ENCODE measurements around the gene MITF.

MITF gene, protein sequence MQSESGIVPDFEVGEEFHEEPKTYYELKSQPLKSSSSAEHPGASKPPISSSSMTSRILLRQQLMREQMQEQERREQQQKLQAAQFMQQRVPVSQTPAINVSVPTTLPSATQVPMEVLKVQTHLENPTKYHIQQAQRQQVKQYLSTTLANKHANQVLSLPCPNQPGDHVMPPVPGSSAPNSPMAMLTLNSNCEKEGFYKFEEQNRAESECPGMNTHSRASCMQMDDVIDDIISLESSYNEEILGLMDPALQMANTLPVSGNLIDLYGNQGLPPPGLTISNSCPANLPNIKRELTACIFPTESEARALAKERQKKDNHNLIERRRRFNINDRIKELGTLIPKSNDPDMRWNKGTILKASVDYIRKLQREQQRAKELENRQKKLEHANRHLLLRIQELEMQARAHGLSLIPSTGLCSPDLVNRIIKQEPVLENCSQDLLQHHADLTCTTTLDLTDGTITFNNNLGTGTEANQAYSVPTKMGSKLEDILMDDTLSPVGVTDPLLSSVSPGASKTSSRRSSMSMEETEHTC
- total RNA-seq: 0 reads per million in 3 donors

DNA sequence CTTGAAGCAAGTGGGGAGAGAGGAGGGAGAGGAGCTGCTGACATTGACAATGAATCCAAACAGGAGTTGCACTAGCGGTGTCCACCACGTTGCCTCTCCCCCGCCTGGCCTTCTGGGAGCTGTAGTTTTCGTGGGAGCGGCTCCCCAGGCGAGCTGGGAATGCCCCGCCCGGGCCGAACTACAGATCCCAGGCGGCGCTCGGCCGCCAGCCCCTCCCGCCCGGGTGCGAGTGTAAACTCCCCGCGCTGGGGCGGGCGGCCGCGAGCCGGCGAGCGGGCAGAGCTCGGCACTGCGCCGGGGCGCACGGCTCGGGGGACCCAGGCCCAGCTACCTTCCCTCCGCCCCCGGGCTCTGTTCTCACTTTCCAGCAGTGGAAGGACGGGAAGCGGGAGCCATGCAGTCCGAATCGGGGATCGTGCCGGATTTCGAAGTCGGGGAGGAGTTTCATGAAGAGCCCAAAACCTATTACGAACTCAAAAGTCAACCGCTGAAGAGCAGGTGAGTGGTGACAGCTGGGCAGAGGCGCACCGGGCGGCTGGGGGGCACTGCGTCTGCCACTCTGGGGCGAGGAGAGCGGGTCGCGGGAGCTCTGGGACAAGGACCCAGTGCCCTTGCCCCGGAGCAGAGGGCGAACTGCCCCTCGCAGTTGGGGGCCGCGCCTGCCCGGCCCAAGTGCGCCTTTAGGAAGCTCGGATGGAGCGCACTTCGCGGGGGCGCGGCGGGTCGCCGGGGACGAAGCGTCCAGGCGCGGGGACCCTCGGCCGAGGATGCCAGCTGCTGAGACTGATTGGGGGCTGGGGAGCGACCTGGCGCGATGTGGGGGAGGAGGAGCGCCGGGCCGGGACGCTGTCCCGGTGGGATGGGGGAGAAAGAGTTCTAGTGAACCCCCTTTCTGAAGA is at the start of gene MITF:
MITF (plus strand) TSS at position 261 of the 899 bp plus-strand sequence; CDS start at position 395, 134 bp downstream.
- no peaks in the 10 kb centered on the region for H3K36me3 ChIP-seq (ENCODE audit: control insufficient read depth, insufficient read depth, low read length)
- no peak within 1 kb of the TSS for H3K4me3 ChIP-seq (ENCODE audit: insufficient read depth, low read depth, low read length, poor library complexity, severe bottlenecking)
- no peak for DNase-seq
- no peaks in the 10 kb centered on the region for H3K4me1 ChIP-seq (ENCODE audit: control insufficient read depth, insufficient read depth, low read length, poor library complexity, severe bottlenecking)
- H3K27ac ChIP-seq (ENCODE audit: insufficient read depth, low read length, poor library complexity, severe bottlenecking): no peak within 1 kb of the TSS
- peaks cover 4% of the 10 kb centered on the region for H3K27me3 ChIP-seq (replicated peaks; ENCODE audit: control insufficient read depth, insufficient read depth, low read length, poor library complexity, severe bottlenecking)
- H3K9me3 ChIP-seq (ENCODE audit: control insufficient read depth, low read length): no peaks in the 10 kb centered on the region

DNA sequence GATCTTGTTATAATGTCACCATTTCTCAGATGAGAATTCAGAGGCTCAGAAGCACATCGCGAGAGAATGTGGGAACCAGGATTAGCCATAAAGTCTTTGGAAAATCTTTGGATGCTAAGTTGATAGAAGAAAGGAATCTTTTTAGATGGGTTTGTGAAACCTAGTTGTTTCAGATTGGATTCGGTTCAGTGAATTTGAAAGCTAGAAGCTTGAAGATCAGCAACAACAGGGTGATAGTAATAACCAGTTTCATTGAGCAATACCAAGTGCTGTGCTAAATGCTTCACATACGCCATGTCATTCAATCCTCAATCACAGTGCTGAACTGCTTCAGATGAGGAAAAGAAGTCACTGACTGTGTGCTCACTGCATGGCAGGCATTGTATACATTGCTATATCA is 47.4 kb upstream of the MITF start:
- Histone ChIP-seq H3K27me3 (replicated peaks; ENCODE audit: control insufficient read depth, insufficient read depth, low read length, poor library complexity, severe bottlenecking) (no peaks in the 10 kb centered on the region), H3K4me1 (ENCODE audit: control insufficient read depth, insufficient read depth, low read length, poor library complexity, severe bottlenecking) (no peaks in the 10 kb centered on the region), H3K27ac (ENCODE audit: insufficient read depth, low read length, poor library complexity, severe bottlenecking) (no peak overlapping the region), H3K9me3 (ENCODE audit: control insufficient read depth, low read length) (no peaks in the 10 kb centered on the region), H3K4me3 (ENCODE audit: insufficient read depth, low read depth, low read length, poor library complexity, severe bottlenecking) (no peak overlapping the region), H3K36me3 (ENCODE audit: control insufficient read depth, insufficient read depth, low read length) (no peaks in the 10 kb centered on the region)
- no peak for DNase-seq

DNA sequence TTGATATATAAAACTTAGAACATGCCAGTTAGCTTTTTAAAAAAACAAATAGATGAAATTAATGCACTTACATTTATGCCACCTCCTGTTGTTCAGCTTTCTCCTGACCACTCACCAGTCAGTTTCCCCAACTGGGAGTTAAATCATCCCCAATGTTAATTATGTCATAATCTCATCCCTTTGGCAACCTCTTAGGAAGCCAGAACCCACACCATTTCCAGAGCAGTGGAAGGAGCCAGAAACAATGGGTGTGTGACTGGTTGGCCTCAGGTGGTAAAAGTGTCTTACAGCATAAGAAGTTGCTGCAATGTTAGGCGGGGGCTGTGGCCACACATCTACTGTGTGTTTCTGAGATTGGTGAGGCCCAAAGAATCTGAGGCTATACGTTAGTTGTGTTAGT is 46.5 kb upstream of the MITF start:
- DNase-seq: no peak
- H3K36me3 ChIP-seq (ENCODE audit: control insufficient read depth, insufficient read depth, low read length): no peaks in the 10 kb centered on the region
- no peak overlapping the region for H3K27ac ChIP-seq (ENCODE audit: insufficient read depth, low read length, poor library complexity, severe bottlenecking)
- H3K4me3 ChIP-seq (ENCODE audit: insufficient read depth, low read depth, low read length, poor library complexity, severe bottlenecking): no peak overlapping the region
- H3K27me3 ChIP-seq (replicated peaks; ENCODE audit: control insufficient read depth, insufficient read depth, low read length, poor library complexity, severe bottlenecking): no peaks in the 10 kb centered on the region
- no peaks in the 10 kb centered on the region for H3K4me1 ChIP-seq (ENCODE audit: control insufficient read depth, insufficient read depth, low read length, poor library complexity, severe bottlenecking)
- no peaks in the 10 kb centered on the region for H3K9me3 ChIP-seq (ENCODE audit: control insufficient read depth, low read length)

DNA sequence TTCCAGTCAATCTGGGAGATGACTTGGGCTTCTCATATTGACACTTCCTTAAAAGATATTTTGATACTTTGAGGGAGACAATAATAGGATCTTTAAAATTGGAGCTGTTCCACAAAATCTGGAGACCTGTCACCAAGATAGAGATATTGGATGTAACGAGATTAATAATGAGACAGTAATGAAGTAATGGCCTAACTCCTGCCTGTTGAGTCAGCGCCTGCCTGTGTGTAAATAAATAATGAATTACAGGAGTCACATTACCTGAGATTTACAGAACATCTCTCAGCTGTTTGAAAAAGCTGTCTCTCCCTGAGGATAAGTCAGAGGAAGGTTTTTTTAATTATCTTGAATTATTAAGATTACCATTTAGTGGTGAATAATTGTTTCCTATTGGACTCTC is 43.8 kb upstream of the MITF start:
- Histone ChIP-seq H3K27me3 (replicated peaks; ENCODE audit: control insufficient read depth, insufficient read depth, low read length, poor library complexity, severe bottlenecking) (no peaks in the 10 kb centered on the region), H3K27ac (ENCODE audit: insufficient read depth, low read length, poor library complexity, severe bottlenecking) (no peak overlapping the region), H3K4me1 (ENCODE audit: control insufficient read depth, insufficient read depth, low read length, poor library complexity, severe bottlenecking) (no peaks in the 10 kb centered on the region), H3K36me3 (ENCODE audit: control insufficient read depth, insufficient read depth, low read length) (no peaks in the 10 kb centered on the region), H3K4me3 (ENCODE audit: insufficient read depth, low read depth, low read length, poor library complexity, severe bottlenecking) (no peak overlapping the region), H3K9me3 (ENCODE audit: control insufficient read depth, low read length) (no peaks in the 10 kb centered on the region)
- no peak for DNase-seq

DNA sequence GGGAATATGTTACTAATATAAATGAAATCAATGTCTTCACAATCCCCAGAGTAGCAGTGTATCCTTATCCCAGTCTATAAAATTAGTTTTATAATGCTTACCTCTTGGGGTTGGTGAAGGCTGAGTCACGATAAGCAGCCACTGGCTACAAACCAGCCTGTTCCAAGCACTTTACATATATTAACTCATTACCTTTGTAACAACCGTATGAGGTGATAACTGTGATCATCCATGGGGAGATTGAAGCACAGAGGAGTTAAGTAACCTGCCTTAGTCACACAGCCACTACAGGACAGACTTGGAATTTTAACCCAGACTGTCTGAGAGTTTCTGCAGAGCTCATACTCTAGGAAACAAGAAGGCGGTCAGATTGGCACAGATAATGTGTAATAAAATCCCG is 43.3 kb upstream of the MITF start:
- no peak for DNase-seq
- Histone ChIP-seq H3K9me3 (ENCODE audit: control insufficient read depth, low read length) (no peaks in the 10 kb centered on the region), H3K36me3 (ENCODE audit: control insufficient read depth, insufficient read depth, low read length) (no peaks in the 10 kb centered on the region), H3K4me1 (ENCODE audit: control insufficient read depth, insufficient read depth, low read length, poor library complexity, severe bottlenecking) (no peaks in the 10 kb centered on the region), H3K4me3 (ENCODE audit: insufficient read depth, low read depth, low read length, poor library complexity, severe bottlenecking) (no peak overlapping the region), H3K27me3 (replicated peaks; ENCODE audit: control insufficient read depth, insufficient read depth, low read length, poor library complexity, severe bottlenecking) (no peaks in the 10 kb centered on the region), H3K27ac (ENCODE audit: insufficient read depth, low read length, poor library complexity, severe bottlenecking) (no peak overlapping the region)

DNA sequence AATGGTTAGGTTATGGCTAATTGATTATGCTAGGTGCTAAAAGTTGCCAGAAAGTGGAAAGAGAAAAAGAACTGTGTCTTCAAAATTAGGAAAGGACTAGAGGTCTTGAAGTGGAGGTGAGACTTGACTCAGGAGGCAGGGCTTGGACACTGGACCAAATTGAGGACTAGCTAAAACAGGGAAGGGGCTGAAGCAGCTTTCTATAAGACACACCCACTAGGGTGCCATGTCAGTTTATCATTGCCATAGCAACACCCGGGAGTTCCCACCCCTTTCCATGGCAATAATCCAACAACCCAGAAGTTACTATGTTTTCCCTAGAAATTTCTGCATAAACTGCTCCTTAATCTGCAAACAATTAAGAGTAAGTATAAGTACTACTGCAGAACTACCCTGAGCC is 42.9 kb upstream of the MITF start:
- Histone ChIP-seq H3K27me3 (replicated peaks; ENCODE audit: control insufficient read depth, insufficient read depth, low read length, poor library complexity, severe bottlenecking) (no peaks in the 10 kb centered on the region), H3K36me3 (ENCODE audit: control insufficient read depth, insufficient read depth, low read length) (no peaks in the 10 kb centered on the region), H3K9me3 (ENCODE audit: control insufficient read depth, low read length) (no peaks in the 10 kb centered on the region), H3K4me3 (ENCODE audit: insufficient read depth, low read depth, low read length, poor library complexity, severe bottlenecking) (no peak overlapping the region), H3K4me1 (ENCODE audit: control insufficient read depth, insufficient read depth, low read length, poor library complexity, severe bottlenecking) (no peaks in the 10 kb centered on the region), H3K27ac (ENCODE audit: insufficient read depth, low read length, poor library complexity, severe bottlenecking) (no peak overlapping the region)
- no peak for DNase-seq

DNA sequence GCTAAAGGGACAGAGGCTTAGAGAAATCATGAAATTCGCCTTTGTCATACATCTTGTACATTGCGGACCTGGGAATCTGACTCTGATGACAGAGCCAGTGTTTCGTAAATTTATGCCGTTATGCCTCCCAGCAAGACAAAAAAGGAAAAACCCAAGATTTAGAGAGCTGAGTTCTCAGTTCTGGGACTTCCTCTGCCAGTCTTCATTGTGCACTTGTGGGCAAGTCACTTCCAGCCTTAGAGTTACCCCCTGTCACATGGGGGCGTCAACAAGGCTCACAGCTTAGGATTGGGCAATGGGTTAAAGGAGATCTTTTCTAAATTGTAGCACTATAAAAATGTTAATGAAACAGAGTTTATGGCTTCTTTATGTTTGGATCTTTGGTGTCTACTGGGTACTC is 41.9 kb upstream of the MITF start:
- Histone ChIP-seq H3K4me3 (ENCODE audit: insufficient read depth, low read depth, low read length, poor library complexity, severe bottlenecking) (no peak overlapping the region), H3K27me3 (replicated peaks; ENCODE audit: control insufficient read depth, insufficient read depth, low read length, poor library complexity, severe bottlenecking) (no peaks in the 10 kb centered on the region), H3K9me3 (ENCODE audit: control insufficient read depth, low read length) (no peaks in the 10 kb centered on the region), H3K4me1 (ENCODE audit: control insufficient read depth, insufficient read depth, low read length, poor library complexity, severe bottlenecking) (no peaks in the 10 kb centered on the region), H3K27ac (ENCODE audit: insufficient read depth, low read length, poor library complexity, severe bottlenecking) (no peak overlapping the region), H3K36me3 (ENCODE audit: control insufficient read depth, insufficient read depth, low read length) (no peaks in the 10 kb centered on the region)
- DNase-seq: no peak

DNA sequence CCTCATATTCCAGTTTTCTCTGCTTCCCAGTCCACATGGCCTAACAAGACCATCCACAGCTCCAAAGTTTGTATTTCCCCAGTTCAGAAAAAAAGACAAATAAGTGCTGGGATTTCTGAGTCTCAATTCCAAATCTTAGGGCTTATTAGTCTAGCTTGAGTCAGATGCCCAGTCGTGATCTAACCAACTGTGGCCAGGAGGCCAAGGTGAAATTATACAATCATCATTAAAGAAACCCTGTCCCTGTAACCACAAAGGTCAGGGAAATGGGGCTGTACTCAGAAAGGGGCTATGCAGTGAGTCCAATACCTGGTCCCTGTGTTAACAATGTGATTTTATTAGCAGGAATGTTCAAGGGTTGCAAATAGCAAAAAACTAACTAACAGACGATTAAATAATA is 40.5 kb upstream of the MITF start:
- H3K9me3 ChIP-seq (ENCODE audit: control insufficient read depth, low read length): no peaks in the 10 kb centered on the region
- no peak overlapping the region for H3K4me3 ChIP-seq (ENCODE audit: insufficient read depth, low read depth, low read length, poor library complexity, severe bottlenecking)
- no peak for DNase-seq
- H3K36me3 ChIP-seq (ENCODE audit: control insufficient read depth, insufficient read depth, low read length): no peaks in the 10 kb centered on the region
- no peaks in the 10 kb centered on the region for H3K27me3 ChIP-seq (replicated peaks; ENCODE audit: control insufficient read depth, insufficient read depth, low read length, poor library complexity, severe bottlenecking)
- H3K4me1 ChIP-seq (ENCODE audit: control insufficient read depth, insufficient read depth, low read length, poor library complexity, severe bottlenecking): no peaks in the 10 kb centered on the region
- H3K27ac ChIP-seq (ENCODE audit: insufficient read depth, low read length, poor library complexity, severe bottlenecking): no peak overlapping the region

DNA sequence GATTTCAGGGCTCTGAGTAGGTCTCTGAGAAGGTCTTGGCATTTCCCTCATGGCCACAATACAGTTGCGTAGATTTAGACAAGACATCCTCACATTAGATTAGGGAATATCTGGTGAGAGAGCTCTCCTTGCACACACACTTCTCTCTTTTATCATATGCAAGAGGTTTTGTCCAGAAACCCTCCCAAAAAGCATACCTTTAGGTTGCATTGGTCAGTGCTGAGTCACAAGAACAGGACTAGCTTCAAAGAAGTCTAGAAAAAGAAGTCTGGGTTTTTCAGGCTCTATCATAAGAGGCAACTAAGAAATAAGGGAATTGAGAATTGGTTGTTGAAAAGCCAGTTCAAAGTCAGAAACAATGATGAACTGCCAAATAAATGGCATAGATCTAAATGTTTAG is 40.1 kb upstream of the MITF start:
- Histone ChIP-seq H3K9me3 (ENCODE audit: control insufficient read depth, low read length) (no peaks in the 10 kb centered on the region), H3K36me3 (ENCODE audit: control insufficient read depth, insufficient read depth, low read length) (no peaks in the 10 kb centered on the region), H3K4me1 (ENCODE audit: control insufficient read depth, insufficient read depth, low read length, poor library complexity, severe bottlenecking) (no peaks in the 10 kb centered on the region), H3K4me3 (ENCODE audit: insufficient read depth, low read depth, low read length, poor library complexity, severe bottlenecking) (no peak overlapping the region), H3K27me3 (replicated peaks; ENCODE audit: control insufficient read depth, insufficient read depth, low read length, poor library complexity, severe bottlenecking) (no peaks in the 10 kb centered on the region), H3K27ac (ENCODE audit: insufficient read depth, low read length, poor library complexity, severe bottlenecking) (no peak overlapping the region)
- no peak for DNase-seq

DNA sequence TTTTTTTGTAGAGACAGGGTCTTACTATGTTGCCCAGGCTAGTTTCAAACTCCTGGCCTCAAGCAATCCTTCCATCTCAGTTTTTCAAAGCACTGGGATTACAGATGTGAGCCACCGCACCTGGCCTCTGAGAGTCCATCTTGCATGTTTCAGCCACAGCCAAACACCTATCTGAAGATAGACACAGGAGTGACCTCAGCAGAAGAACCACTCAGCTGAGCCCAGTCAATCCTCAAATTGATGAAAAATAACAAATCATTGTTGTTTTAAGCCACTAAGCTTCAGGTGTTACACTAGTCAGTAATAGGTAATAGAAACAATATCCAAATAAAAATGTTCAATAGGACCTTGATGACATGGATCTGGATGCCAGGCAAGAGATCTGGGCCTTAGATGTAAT is 38.3 kb upstream of the MITF start:
- Histone ChIP-seq H3K4me3 (ENCODE audit: insufficient read depth, low read depth, low read length, poor library complexity, severe bottlenecking) (no peak overlapping the region), H3K36me3 (ENCODE audit: control insufficient read depth, insufficient read depth, low read length) (no peaks in the 10 kb centered on the region), H3K9me3 (ENCODE audit: control insufficient read depth, low read length) (no peaks in the 10 kb centered on the region), H3K27me3 (replicated peaks; ENCODE audit: control insufficient read depth, insufficient read depth, low read length, poor library complexity, severe bottlenecking) (no peaks in the 10 kb centered on the region), H3K27ac (ENCODE audit: insufficient read depth, low read length, poor library complexity, severe bottlenecking) (no peak overlapping the region), H3K4me1 (ENCODE audit: control insufficient read depth, insufficient read depth, low read length, poor library complexity, severe bottlenecking) (no peaks in the 10 kb centered on the region)
- no peak for DNase-seq

Data from effector memory CD4-positive, alpha-beta T cell (primary cell).